Ovary (tissue), 3 donors: Measurements from ENCODE around the gene TSPOAP1.

ENCODE experiments used
- CTCF ChIP-seq, 3 donors: fragments of 450-650 bp in 2 of 3; fragments of 200-600 bp in 1 of 3; IDR thresholded peaks; one replicate each; pipeline versions ENCODE4 v1.5.1 to v1.8.0; 2016 to 2022; ENCODE audit warnings: antibody characterized with exemption in 3 of 3, mild to moderate bottlenecking in 1 of 3
- EP300 ChIP-seq: sonication (generic); formaldehyde crosslinking; IDR thresholded peaks from one replicate; pipeline ENCODE4 v1.6.1; 2017; ENCODE audit warnings: antibody characterized with exemption
- POLR2A ChIP-seq: fragments of 450-650 bp; IDR thresholded peaks from one replicate; pipeline ENCODE4 v1.6.1; 2017; ENCODE audit warnings: antibody characterized with exemption, mild to moderate bottlenecking, moderate library complexity
- donor health status: DM: no; HTN: no; CAD: no.

- TF ChIP-seq CTCF (IDR thresholded peaks at IDR 0.05): no peak
- no peak for TF ChIP-seq POLR2A
- TF ChIP-seq EP300: no peak
These were observed 25.5 kb downstream of the TSPOAP1 start for GRCh38 chr17:58302919-58303585.
